ENCODE measurements around the gene ASAH2. TPM values are rescaled to one million over a fixed set of nuclear protein-coding genes. Genes with fewer than 3 reads are reported as not detected.

Gene ASAH2
- total and polyA plus RNA-seq, 2 donors (not counting 1 experiment from before 2014, with no cell fraction given), result 0.25 to 0.44 TPM

- Histone ChIP-seq H3K27me3 (replicated peaks in 1 of 4; ENCODE audit: control extremely low read depth in 1 of 4, control insufficient read depth in 3 of 4, insufficient read depth in 4 of 4, low read length in 3 of 4) (peaks cover 0 to 10% (median 3%) of the 10 kb centered on the region in 4 experiments), H3K36me3 (replicated peaks in 1 of 2; ENCODE audit: control extremely low read depth in 1 of 2, control insufficient read depth in 1 of 2, extremely low read depth in 1 of 2, insufficient read depth in 2 of 2, low read length in 1 of 2) (no peaks in the 10 kb centered on the region), H2AFZ (ENCODE audit: insufficient read depth, low read depth, low read length, poor library complexity, severe bottlenecking) (no peak overlapping the region), H3K27ac (ENCODE audit: low read length in 2 of 2) (no peak overlapping the region), H3K4me1 (ENCODE audit: control insufficient read depth in 2 of 2, insufficient read depth in 2 of 2, low read length in 2 of 2) (no peaks in the 10 kb centered on the region), H3K79me2 (ENCODE audit: control insufficient read depth, insufficient read depth, low read length) (no peaks in the 10 kb centered on the region), H3K4me2 (replicated peaks; ENCODE audit: low read depth, low read length, poor library complexity, severe bottlenecking) (no peak overlapping the region), H3K9ac (ENCODE audit: low read length) (no peak overlapping the region), H3K9me3 (ENCODE audit: control extremely low read depth in 1 of 3, control insufficient read depth in 2 of 3, insufficient read depth in 1 of 3, low read length in 2 of 3) (peaks cover 0 to 1% (median 0%) of the 10 kb centered on the region in 3 donors), H4K20me1 (ENCODE audit: control insufficient read depth, insufficient read depth, low read length, poor library complexity, severe bottlenecking) (no peaks in the 10 kb centered on the region), H3K4me3 (ENCODE audit: control extremely low read depth in 1 of 5, extremely low read depth in 1 of 5, insufficient read depth in 1 of 5, low read depth in 2 of 5, low read length in 4 of 5) (no peak overlapping the region)
- Mint-ChIP-seq H3K27ac (no peak overlapping the region), H3K4me1 (no peaks in the 10 kb centered on the region), H3K27me3 (peaks cover 37% of the 10 kb centered on the region), H3K9me3 (ENCODE audit: insufficient read depth) (no peaks in the 10 kb centered on the region), H3K4me3 (no peak overlapping the region)
- no peak for DNase-seq
- POLR2A ChIA-PET, result interaction anchor here (0.6 kb wide), 1 partner anchor 20 kb away, joined by 5 read pairs; no protein-coding TSS in a partner anchor
- no peak for ATAC-seq (ENCODE audit: low read depth)
- TF ChIP-seq CTCF (IDR thresholded peaks at IDR 0.05), result no peak
- TF ChIP-seq EZH2 (IDR thresholded peaks at IDR 0.05; ENCODE audit: borderline replicate concordance, insufficient read depth, low read depth, low read length, poor library complexity, severe bottlenecking), result no peak
- CTCF ChIA-PET, result interaction anchor here (0.7 kb wide), 1 partner anchor 25 kb away, joined by 3 read pairs; no protein-coding TSS in a partner anchor
- intact Hi-C loops (cut with micrococcal nuclease), result no loop called here
- WGBS (ENCODE audit: insufficient coverage), result no CpG with 5 or more reads among the region's 2 CpGs
Observed at GRCh38 chr10:50250096-50250854, 1.0 kb downstream of the ASAH2 start.

- TF ChIP-seq CTCF (IDR thresholded peaks at IDR 0.05) (no peak), EZH2 (IDR thresholded peaks at IDR 0.05; ENCODE audit: borderline replicate concordance, insufficient read depth, low read depth, low read length, poor library complexity, severe bottlenecking) (no peak)
- no peaks in the 10 kb centered on the region for H3K9me3 Mint-ChIP-seq (ENCODE audit: insufficient read depth)
- intact Hi-C loops (cut with micrococcal nuclease), result no loop called here
Observed at GRCh38 chr10:50248598-50248997, 2.7 kb downstream of the ASAH2 start.

More at GRCh38 chr10:50248598-50248997, 2.7 kb downstream of the ASAH2 start:
- no peak for ATAC-seq (ENCODE audit: low read depth)
- no peak overlapping the region for H3K27ac ChIP-seq (ENCODE audit: low read length in 2 of 2)
- no peak overlapping the region for H3K4me2 ChIP-seq (replicated peaks; ENCODE audit: low read depth, low read length, poor library complexity, severe bottlenecking)
- no peak overlapping the region for H3K4me3 ChIP-seq (ENCODE audit: control extremely low read depth in 1 of 5, extremely low read depth in 1 of 5, insufficient read depth in 1 of 5, low read depth in 2 of 5, low read length in 4 of 5)
- CTCF ChIA-PET, result interaction anchor here (1.6 kb wide), 1 partner anchor 27 kb away, joined by 5 read pairs; no protein-coding TSS in a partner anchor
- H3K27ac Mint-ChIP-seq, result no peak overlapping the region
- H3K4me1 Mint-ChIP-seq, result no peaks in the 10 kb centered on the region
- POLR2A ChIA-PET, result no interaction called here
- no peak overlapping the region for H3K4me3 Mint-ChIP-seq
- no peaks in the 10 kb centered on the region for H3K36me3 ChIP-seq (replicated peaks in 1 of 2; ENCODE audit: control extremely low read depth in 1 of 2, control insufficient read depth in 1 of 2, extremely low read depth in 1 of 2, insufficient read depth in 2 of 2, low read length in 1 of 2)
- H3K27me3 ChIP-seq (replicated peaks in 1 of 4; ENCODE audit: control extremely low read depth in 1 of 4, control insufficient read depth in 3 of 4, insufficient read depth in 4 of 4, low read length in 3 of 4), result peaks cover 0 to 10% (median 3%) of the 10 kb centered on the region in 4 experiments
- no peaks in the 10 kb centered on the region for H4K20me1 ChIP-seq (ENCODE audit: control insufficient read depth, insufficient read depth, low read length, poor library complexity, severe bottlenecking)
- H3K79me2 ChIP-seq (ENCODE audit: control insufficient read depth, insufficient read depth, low read length), result no peaks in the 10 kb centered on the region
- H3K27me3 Mint-ChIP-seq, result peaks cover 35% of the 10 kb centered on the region
- no peak overlapping the region for H2AFZ ChIP-seq (ENCODE audit: insufficient read depth, low read depth, low read length, poor library complexity, severe bottlenecking)
- H3K9me3 ChIP-seq (ENCODE audit: control extremely low read depth in 1 of 3, control insufficient read depth in 2 of 3, insufficient read depth in 1 of 3, low read length in 2 of 3), result peaks cover 0 to 1% (median 0%) of the 10 kb centered on the region in 3 donors
- H3K4me1 ChIP-seq (ENCODE audit: control insufficient read depth in 2 of 2, insufficient read depth in 2 of 2, low read length in 2 of 2), result no peaks in the 10 kb centered on the region
- no peak for DNase-seq
- WGBS (ENCODE audit: insufficient coverage), result 92% methylated on average over 3 of the region's 5 CpGs
- no peak overlapping the region for H3K9ac ChIP-seq (ENCODE audit: low read length)

All from B cell (primary cell).